Small intestine (tissue), 7 donors: ENCODE data around the gene KRTAP5-2. TPM values are rescaled to one million over a fixed set of nuclear protein-coding genes. Genes with fewer than 3 reads are reported as not detected.

Source experiments
- DNase-seq, 2 donors: peaks; one replicate each; pipeline versions ENCODE4 v3.0.0 to v3.0.0-alpha.2; 2013
- FAIRE-seq: peaks from 2 replicates; lab custom pipeline; 2012; peaks lifted over from hg19 to GRCh38; lab: Jason Lieb, UNC
- H3K27ac ChIP-seq, 3 donors: one replicate each; pipeline ENCODE4 v1.5.1; 2013; ENCODE audit warnings: low read length in 2 of 3, mild to moderate bottlenecking in 2 of 3, control low read depth in 1 of 3, inconsistent platforms in 1 of 3, low read depth in 1 of 3, moderate library complexity in 1 of 3
- H3K27me3 ChIP-seq, 3 donors: one replicate each; pipeline ENCODE4 v1.6.1; 2013; ENCODE audit warnings: low read length in 3 of 3, inconsistent platforms in 1 of 3; ENCODE audit not compliant: control insufficient read depth in 3 of 3, insufficient read depth in 3 of 3
- H3K36me3 ChIP-seq, 3 donors: one replicate each; pipeline ENCODE4 v1.6.1; 2013; ENCODE audit warnings: low read length in 3 of 3, inconsistent platforms in 1 of 3, low read depth in 1 of 3, mild to moderate bottlenecking in 1 of 3, moderate library complexity in 1 of 3; ENCODE audit not compliant: control insufficient read depth in 3 of 3, insufficient read depth in 2 of 3
- H3K4me1 ChIP-seq, 3 donors: one replicate each; pipeline ENCODE4 v1.6.1; 2013; ENCODE audit warnings: low read length in 2 of 3, inconsistent platforms in 1 of 3, low read depth in 1 of 3, mild to moderate bottlenecking in 1 of 3, moderate library complexity in 1 of 3; ENCODE audit not compliant: control insufficient read depth in 3 of 3, insufficient read depth in 2 of 3
- H3K4me3 ChIP-seq, 3 donors: one replicate each; pipeline ENCODE4 v1.5.1; 2013; ENCODE audit warnings: low read length in 3 of 3, control low read depth in 1 of 3, inconsistent platforms in 1 of 3, low read depth in 1 of 3, mild to moderate bottlenecking in 1 of 3, moderate library complexity in 1 of 3
- H3K9me3 ChIP-seq, 2 donors: one replicate each; pipeline ENCODE4 v1.6.1; 2013; ENCODE audit warnings: low read depth in 1 of 2, low read length in 1 of 2; ENCODE audit not compliant: control insufficient read depth in 2 of 2, insufficient read depth in 1 of 2
- WGBS, 3 donors: extraction: QIAGEN DNeasy Blood & Tissue Kit; methylation state at CpG; one replicate each; pipeline ENCODE4 v1.1.7; 2013; 5-methylcytosine and 5-hydroxymethylcytosine counted together
- polyA plus RNA-seq, 4 donors: library from polyadenylated mRNA; stranded (reverse) in 3 of 4; unstranded in 1 of 4; fragments of 200-250 nt in 3 of 4; fragments of 120-200 nt in 1 of 4; gene quantifications; one replicate each; pipeline versions ENCODE4 v1.2.1 to v1.2.3, GENCODE V29; 2013
- donor health status: healthy with polysubstance abuse.
- donor health status: control.
- donor health status: control.
- donor health status: Bipolar disorder and iron deficiency.
- donor health status: healthy.

Gene KRTAP5-2
- polyA plus RNA-seq, 4 donors, result 0.07 TPM; not detected in 3

GRCh38 chr11:1557051-1557884 is 40.8 kb downstream of the KRTAP5-2 start:
- Histone ChIP-seq H3K27me3 (no peaks in the 10 kb centered on the region), H3K4me3 (no peak overlapping the region), H3K9me3 (no peaks in the 10 kb centered on the region), H3K36me3 (peaks cover 0 to 67% (median 0%) of the 10 kb centered on the region in 3 donors), H3K4me1 (peaks cover 0 to 72% (median 0%) of the 10 kb centered on the region in 3 donors), H3K27ac (peak overlapping the region in 2 of 3 donors; percentile 37 to 61)
- FAIRE-seq (no peak), DNase-seq (no peak)
- 87 to 97% (median 96%) methylated on average over 42 to 74 of the region's 74 CpGs for WGBS, 3 donors

- no peak overlapping the region for H3K4me3 ChIP-seq
- FAIRE-seq, result no peak
- H3K27me3 ChIP-seq, result no peaks in the 10 kb centered on the region
- peaks cover 0 to 59% (median 0%) of the 10 kb centered on the region in 3 donors for H3K36me3 ChIP-seq
- H3K9me3 ChIP-seq, result no peaks in the 10 kb centered on the region
- peaks cover 0 to 64% (median 0%) of the 10 kb centered on the region in 3 donors for H3K4me1 ChIP-seq
- H3K27ac ChIP-seq, result no peak overlapping the region
- no peak for DNase-seq
- WGBS, 3 donors, result 73 to 90% (median 84%) methylated on average over 56 to 63 of the region's 63 CpGs
Measured at GRCh38 chr11:1556278-1556902, 41.7 kb downstream of the KRTAP5-2 start.

GRCh38 chr11:1555713-1556153 is 42.4 kb downstream of the KRTAP5-2 start:
- Histone ChIP-seq H3K27ac (no peak overlapping the region), H3K9me3 (no peaks in the 10 kb centered on the region), H3K36me3 (peaks cover 0 to 52% (median 0%) of the 10 kb centered on the region in 3 donors), H3K4me1 (peaks cover 0 to 57% (median 0%) of the 10 kb centered on the region in 3 donors), H3K4me3 (no peak overlapping the region), H3K27me3 (no peaks in the 10 kb centered on the region)
- FAIRE-seq (no peak), DNase-seq (no peak)
- 87 to 88% (median 88%) methylated on average over 9 of the region's 9 CpGs for WGBS, 3 donors

- WGBS, 3 donors, result 48 to 78% (median 51%) methylated on average over 11 to 13 of the region's 13 CpGs
- FAIRE-seq (no peak), DNase-seq (no peak)
- H3K4me1 ChIP-seq, result peaks cover 0 to 51% (median 0%) of the 10 kb centered on the region in 3 donors
- H3K36me3 ChIP-seq, result peaks cover 0 to 46% (median 0%) of the 10 kb centered on the region in 3 donors
- H3K4me3 ChIP-seq, result no peak overlapping the region
- no peaks in the 10 kb centered on the region for H3K9me3 ChIP-seq
- H3K27ac ChIP-seq, result no peak overlapping the region
- H3K27me3 ChIP-seq, result no peaks in the 10 kb centered on the region
Measured at GRCh38 chr11:1554981-1555712, 42.9 kb downstream of the KRTAP5-2 start.

DNA sequence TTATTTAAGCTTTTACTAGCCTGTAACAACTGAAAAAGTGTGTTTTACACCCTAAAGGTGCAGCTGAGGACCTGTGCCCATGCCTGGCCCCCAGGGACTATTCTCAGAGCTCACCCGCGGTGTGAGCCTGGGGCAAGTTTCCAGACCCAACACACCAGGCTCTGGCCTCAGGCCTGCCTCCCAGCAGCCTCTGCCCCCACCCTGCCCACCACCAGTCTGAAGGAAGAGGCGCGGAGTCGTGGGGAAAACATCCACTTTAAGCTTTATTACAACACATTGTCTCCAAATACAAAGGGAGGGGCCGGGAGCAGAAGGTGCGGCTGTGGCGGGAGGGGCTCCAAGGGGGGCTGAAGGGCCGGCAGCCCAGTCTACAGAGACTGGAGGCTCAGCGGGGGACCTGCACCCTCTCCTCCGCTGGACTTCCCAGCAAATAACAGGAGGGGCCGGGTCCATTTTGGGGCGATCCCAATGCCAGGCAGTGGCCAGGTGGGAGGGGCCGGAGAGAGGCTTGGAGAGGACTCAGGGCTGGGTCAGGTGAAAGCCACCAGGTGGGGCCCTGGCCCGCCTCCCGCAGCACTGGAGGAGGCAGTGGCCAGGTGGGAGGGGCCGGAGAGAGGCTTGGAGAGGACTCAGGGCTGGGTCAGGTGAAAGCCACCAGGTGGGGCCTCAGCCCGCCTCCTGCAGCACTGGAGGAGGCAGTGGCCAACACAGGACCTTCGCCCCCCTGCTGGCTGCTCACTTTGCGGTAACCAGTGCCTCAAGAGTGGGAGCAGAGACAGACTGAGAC is 44.1 kb downstream of the KRTAP5-2 start:
- no peaks in the 10 kb centered on the region for H3K9me3 ChIP-seq
- peak overlapping the region in 1 of 3 donors; percentile 38 for H3K27ac ChIP-seq
- no peak overlapping the region for H3K4me3 ChIP-seq
- FAIRE-seq, result no peak
- peak; percentile 78 to 83 for DNase-seq
- peaks cover 0 to 4% (median 0%) of the 10 kb centered on the region in 3 donors for H3K27me3 ChIP-seq
- 16 to 52% (median 32%) methylated on average over 19 to 20 of the region's 20 CpGs for WGBS, 3 donors
- peaks cover 0 to 41% (median 0%) of the 10 kb centered on the region in 3 donors for H3K4me1 ChIP-seq
- peaks cover 0 to 36% (median 0%) of the 10 kb centered on the region in 3 donors for H3K36me3 ChIP-seq

- H3K9me3 ChIP-seq, result no peaks in the 10 kb centered on the region
- no peak overlapping the region for H3K4me3 ChIP-seq
- peaks cover 0 to 39% (median 3%) of the 10 kb centered on the region in 3 donors for H3K4me1 ChIP-seq
- FAIRE-seq, result no peak
- WGBS, 3 donors, result 78 to 83% (median 80%) methylated on average over 12 to 13 of the region's 13 CpGs
- H3K27me3 ChIP-seq, result peaks cover 5 to 17% (median 6%) of the 10 kb centered on the region in 3 donors
- peaks cover 0 to 3% (median 0%) of the 10 kb centered on the region in 3 donors for H3K36me3 ChIP-seq
- DNase-seq, result no peak
- H3K27ac ChIP-seq, result no peak overlapping the region
Measured at GRCh38 chr11:1549338-1550330, 48.5 kb downstream of the KRTAP5-2 start.
